ENCODE results near the gene RPL18.
A peak's percentile ranks its signal among the peaks of the same experiment; 100 is the strongest.
"Not testable (repeated sequence)": the region's sequence is repeated elsewhere in the genome, so short reads cannot be mapped to it uniquely, and the experiment has no call there.

RPL18 gene

DNA sequence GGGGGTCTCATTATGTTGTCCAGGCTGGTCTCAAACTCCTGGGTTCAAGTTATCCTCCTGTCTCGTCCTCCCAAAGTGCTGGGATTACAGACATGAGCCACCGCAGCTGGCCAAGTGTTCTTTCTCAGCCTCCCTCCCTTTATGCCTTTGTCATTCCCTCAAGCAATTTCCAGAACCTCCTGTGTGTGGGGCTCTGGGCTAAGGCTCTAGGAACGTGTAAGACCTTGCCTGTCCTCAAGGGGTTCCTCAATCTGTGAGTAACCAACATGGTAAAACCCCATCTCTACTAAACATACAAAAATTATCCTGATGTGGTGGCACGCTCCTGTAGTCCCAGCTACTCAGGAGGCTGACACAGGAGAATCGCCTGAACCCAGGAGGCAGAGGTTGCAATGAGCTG lies 28.0 kb downstream of the RPL18 start:
- FAIRE-seq (no peak), DNase-seq (ENCODE audit: insufficient read length) (no peak)
- TF ChIP-seq TAF1 (IDR thresholded peaks at IDR 0.05; ENCODE audit: borderline replicate concordance, low read depth, low read length) (no peak), POLR2A (IDR thresholded peaks at IDR 0.05; ENCODE audit: low read depth, low read length) (no peak), POLR2AphosphoS5 (IDR thresholded peaks at IDR 0.05; ENCODE audit: low read depth, low read length) (no peak)

DNA sequence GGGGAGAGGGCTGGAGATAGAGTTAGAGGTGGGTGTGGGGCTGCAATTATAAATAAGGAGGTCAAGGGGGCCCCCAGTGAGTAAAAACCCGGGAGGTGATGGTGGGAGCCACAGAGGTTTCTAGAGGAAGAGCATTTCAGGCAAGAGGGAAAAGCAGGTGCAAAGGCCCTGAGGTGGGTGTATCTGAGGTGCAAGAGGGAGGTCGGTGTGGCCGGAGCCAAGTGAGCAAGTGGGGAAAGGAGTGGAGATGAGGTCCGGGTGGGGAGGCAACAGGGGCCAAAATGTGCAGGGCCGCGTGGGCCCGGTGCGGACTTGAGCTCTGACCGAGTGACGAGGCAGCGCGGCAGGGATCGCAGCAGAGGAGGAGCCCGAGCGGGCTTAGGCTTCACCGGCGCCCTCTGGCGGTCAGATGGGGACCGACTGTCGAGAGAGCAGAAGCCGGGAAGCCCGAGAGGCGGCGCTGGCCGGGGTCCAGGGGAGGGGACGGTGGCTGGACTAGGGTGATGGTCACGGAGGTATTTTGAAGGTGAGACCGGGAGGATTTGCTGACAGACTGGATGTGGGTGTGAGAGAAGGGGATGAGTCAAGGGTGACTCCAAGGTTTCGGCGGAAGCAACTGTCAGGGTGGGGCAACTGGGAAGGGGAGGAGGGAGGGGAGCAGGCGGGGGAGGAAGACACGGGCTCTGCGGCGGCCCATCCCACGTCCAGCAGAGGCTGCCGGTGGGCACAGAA lies 30.1 kb downstream of the RPL18 start:
- FAIRE-seq (peak; percentile 82), DNase-seq (ENCODE audit: insufficient read length) (peak; percentile 93)
- TF ChIP-seq POLR2AphosphoS5 (IDR thresholded peaks at IDR 0.05; ENCODE audit: low read depth, low read length) (no peak), POLR2A (IDR thresholded peaks at IDR 0.05; ENCODE audit: low read depth, low read length) (no peak), TAF1 (IDR thresholded peaks at IDR 0.05; ENCODE audit: borderline replicate concordance, low read depth, low read length) (no peak)

DNA sequence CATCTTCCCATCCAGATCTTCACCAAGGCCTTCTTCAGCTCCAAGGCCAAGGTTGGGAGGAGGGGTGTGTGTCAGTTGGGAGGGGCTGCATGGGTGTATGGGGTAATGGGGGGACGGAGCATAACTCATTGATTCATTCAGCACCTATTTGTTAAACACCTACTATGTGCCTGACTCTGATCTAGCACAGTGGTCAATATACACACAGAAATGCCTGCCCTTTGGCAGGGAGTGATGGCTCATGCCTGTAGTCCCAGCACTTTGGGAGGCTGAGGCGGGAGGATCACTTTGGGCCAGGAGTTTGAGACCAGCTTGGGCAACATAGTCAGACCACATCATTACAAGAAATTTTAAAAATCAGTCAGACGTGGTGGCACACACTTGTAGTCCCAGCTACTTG lies 31.6 kb downstream of the RPL18 start:
- no peak for FAIRE-seq
- no peak for DNase-seq (ENCODE audit: insufficient read length)
- TF ChIP-seq POLR2AphosphoS5 (IDR thresholded peaks at IDR 0.05; ENCODE audit: low read depth, low read length), result no peak
- TF ChIP-seq TAF1 (IDR thresholded peaks at IDR 0.05; ENCODE audit: borderline replicate concordance, low read depth, low read length), result no peak
- no peak for TF ChIP-seq POLR2A (IDR thresholded peaks at IDR 0.05; ENCODE audit: low read depth, low read length)

DNA sequence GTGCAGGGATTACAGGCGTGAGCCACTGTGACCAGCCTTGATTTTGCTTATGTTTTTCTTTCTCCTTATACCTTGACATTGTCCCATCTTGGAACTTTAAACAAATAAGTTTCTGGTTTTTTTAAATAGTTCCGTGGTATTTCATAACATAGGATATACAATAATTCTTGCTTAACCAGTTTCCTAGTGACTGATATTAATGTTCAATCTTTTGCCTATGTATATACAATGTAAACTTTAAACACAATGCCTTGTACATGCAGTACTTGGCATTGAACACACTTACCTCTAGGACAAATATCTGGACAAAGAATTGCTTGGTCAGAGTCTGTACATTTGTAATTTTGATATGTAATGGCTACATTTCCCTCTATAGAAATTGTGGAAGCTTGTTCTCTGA lies 36.8 kb downstream of the RPL18 start:
- FAIRE-seq (no peak), DNase-seq (ENCODE audit: insufficient read length) (no peak)
- TF ChIP-seq POLR2AphosphoS5 (IDR thresholded peaks at IDR 0.05; ENCODE audit: low read depth, low read length) (no peak), POLR2A (IDR thresholded peaks at IDR 0.05; ENCODE audit: low read depth, low read length) (no peak), TAF1 (IDR thresholded peaks at IDR 0.05; ENCODE audit: borderline replicate concordance, low read depth, low read length) (no peak)

DNA sequence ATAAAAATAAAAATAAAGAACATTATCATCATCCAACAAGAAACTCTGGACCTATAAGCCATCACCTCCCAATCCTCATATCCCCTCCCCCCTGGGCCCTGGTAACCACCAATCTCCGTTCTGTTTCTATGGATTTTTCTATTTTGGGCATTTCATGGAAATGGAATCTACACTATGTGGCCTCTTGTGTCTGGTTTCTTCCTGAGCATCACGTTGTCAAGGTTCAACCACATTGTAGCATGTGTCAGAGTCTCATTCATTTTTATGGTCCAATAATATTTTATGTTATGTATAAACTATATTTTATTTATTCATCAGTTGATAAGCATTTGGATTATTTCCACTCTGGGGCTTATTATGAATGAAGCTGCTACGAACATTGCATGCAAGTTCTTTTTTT lies 40.1 kb downstream of the RPL18 start:
- DNase-seq (ENCODE audit: insufficient read length), result no peak
- TF ChIP-seq POLR2AphosphoS5 (IDR thresholded peaks at IDR 0.05; ENCODE audit: low read depth, low read length) (no peak), POLR2A (IDR thresholded peaks at IDR 0.05; ENCODE audit: low read depth, low read length) (no peak), TAF1 (IDR thresholded peaks at IDR 0.05; ENCODE audit: borderline replicate concordance, low read depth, low read length) (no peak)
- no peak for FAIRE-seq

DNA sequence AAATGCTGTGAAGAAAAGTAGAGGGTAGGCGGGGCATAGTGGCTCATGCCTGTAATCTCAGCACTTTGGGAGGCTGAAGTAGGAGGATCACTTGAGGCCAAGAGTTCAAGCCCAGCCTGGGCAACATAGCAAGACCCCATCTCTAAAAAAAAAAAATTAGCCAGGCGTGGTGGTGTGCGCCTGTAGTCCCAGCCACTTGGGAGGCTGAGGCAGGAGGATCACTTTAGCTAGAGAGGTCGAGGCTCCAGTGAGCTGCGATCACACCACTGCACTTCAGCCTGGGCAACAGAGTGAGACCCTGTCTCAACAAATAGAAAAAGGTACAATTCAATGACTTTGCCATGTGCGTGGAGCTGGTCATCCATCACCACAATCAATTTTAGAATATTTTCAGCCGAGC lies 41.1 kb downstream of the RPL18 start:
- not testable (repeated sequence) for DNase-seq (ENCODE audit: insufficient read length); FAIRE-seq

DNA sequence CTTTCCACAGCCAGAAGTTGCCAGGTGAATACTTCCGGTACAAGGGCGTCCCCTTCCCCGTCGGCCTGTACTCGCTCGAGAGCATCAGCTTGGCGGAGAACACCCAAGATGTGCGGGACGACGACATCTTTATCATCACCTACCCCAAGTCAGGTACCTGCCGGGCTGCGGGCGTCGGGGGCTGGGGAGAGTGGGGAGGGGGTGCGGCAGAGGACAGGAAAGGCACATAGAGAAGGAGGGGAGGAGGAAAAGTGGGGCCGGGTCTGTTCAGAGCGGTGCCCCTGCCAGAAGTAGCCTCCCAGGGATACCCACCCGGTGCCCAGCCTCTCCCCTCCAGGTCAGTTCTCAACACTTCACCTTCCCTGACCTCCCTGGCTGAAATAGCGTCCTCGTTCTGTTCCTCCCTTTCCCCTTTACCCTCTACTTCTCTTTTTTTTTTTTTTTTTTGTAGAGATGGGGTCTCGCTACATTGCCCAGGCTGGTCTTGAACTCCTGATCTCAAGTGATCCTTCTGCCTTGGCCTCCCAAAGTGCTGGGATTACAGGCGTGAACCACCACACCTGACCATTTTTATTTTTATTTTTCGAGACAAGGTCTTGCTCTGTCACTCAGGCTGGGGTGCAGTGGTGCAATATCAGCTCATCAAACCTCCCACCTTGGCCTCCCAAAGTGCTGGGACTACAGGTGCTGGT lies 42.9 kb downstream of the RPL18 start:
- no peak for TF ChIP-seq POLR2AphosphoS5 (IDR thresholded peaks at IDR 0.05; ENCODE audit: low read depth, low read length)
- no peak for TF ChIP-seq TAF1 (IDR thresholded peaks at IDR 0.05; ENCODE audit: borderline replicate concordance, low read depth, low read length)
- TF ChIP-seq POLR2A (IDR thresholded peaks at IDR 0.05; ENCODE audit: low read depth, low read length), result no peak
- no peak for DNase-seq (ENCODE audit: insufficient read length)
- no peak for FAIRE-seq

DNA sequence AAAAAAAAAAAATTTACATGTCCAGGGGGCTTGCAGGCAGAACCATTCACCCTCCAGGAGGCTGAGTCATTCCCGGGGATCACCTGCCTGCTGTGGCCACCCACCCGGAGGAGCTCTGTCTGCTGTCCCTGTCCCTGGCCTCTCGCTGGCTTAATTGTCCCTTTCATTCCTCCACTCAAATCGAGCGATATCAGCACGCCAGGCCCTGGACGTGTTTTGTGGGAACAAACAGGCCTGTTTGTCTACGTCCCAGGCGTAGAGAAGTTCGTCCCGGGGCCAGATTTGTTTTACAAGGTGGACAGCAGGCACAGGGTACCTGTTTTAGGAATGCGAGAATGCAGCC lies 45.8 kb downstream of the RPL18 start:
- FAIRE-seq (no peak), DNase-seq (ENCODE audit: insufficient read length) (no peak)
- no peak for TF ChIP-seq POLR2AphosphoS5 (IDR thresholded peaks at IDR 0.05; ENCODE audit: low read depth, low read length)
- no peak for TF ChIP-seq TAF1 (IDR thresholded peaks at IDR 0.05; ENCODE audit: borderline replicate concordance, low read depth, low read length)
- TF ChIP-seq POLR2A (IDR thresholded peaks at IDR 0.05; ENCODE audit: low read depth, low read length), result no peak

DNA sequence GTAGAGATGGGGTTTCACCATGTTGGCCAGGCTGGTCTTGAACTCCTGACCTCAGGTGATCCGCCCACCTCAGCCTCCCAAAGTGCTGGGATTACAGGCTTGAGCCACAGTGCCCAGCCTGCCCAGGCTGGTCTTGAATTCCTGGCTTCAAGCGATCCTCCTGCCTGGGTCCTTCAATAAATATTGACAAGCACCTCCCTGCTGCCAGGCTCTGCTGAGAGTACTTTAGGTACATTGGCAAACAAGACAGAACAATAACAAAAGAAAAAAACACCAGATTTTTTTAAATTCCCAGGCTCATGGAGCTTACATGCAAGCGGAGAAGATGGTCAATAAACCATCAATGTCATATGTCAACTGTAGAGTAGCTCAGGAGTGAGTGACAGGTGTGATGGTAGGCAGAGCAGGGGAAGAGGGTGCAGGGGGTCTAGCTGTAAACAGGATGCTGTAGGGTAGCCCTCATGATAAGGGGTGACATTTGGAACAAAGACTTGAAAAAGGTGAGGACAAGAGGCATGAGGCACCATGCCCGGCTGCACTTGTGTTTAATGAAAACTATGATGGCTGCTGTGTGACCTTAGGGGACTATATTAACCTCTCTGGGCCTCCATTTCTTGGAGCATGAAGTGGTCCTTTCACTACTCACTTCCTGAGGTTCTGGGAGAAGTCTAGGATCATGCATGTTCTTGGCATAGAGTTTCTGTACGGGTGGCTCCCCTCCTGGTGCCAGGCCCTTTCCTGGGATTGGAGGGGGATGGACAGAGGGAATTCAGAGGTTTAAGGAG lies 47.4 kb downstream of the RPL18 start:
- FAIRE-seq (no peak), DNase-seq (ENCODE audit: insufficient read length) (no peak)

DNA sequence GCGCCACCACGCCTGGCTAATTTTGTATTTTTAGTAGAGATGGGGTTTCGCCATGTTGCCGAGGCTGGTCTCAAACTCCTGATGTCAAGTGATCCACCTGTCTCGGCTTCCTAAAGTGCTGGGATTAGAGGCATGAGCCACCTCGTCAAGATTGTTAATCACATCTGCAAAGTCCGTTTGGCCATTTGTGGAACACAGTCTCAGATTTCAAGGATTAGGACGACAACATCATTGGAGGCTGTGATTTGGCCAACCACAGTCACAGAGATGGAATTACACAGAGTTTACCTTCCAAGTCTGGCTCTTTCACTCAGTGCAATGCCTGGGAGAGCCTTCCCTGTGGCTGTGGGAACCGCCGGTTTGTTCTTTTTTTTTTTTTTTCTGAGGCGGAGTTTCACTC lies 49.2 kb downstream of the RPL18 start:
- no peak for TF ChIP-seq POLR2A (IDR thresholded peaks at IDR 0.05; ENCODE audit: low read depth, low read length)
- TF ChIP-seq POLR2AphosphoS5 (IDR thresholded peaks at IDR 0.05; ENCODE audit: low read depth, low read length), result no peak
- TF ChIP-seq TAF1 (IDR thresholded peaks at IDR 0.05; ENCODE audit: borderline replicate concordance, low read depth, low read length), result no peak
- no peak for FAIRE-seq
- no peak for DNase-seq (ENCODE audit: insufficient read length)

More for the DNA sequence above, 47.4 kb downstream of the RPL18 start:
- no peak for TF ChIP-seq POLR2AphosphoS5 (IDR thresholded peaks at IDR 0.05; ENCODE audit: low read depth, low read length)

DNA sequence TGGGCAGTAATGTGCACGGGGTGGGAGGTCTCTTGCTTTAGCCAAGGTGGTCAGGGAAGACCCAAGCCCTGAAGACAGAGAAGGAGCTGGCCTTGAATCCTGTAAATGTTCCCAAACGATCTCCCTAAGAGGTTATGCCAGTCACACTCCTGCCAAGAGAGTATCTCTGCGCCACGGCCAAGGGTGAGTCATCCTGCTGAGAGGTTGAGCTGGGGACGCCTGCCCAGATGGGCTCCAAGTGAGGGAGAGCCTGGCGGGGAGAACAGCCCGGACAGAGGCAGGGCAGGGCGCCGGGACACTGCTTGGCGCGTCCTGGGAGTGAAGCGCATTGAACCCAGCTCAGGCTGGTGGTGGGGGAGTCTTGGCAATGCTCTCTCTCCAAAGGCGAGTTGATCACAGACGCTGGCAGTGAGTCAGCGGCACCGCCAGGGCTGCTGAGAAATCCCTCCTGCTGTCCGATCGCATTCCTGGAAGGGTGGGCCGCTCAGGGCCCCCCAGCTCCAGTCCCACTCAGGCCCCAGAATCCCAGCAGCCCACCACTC lies 50.6 kb downstream of the RPL18 start:
- FAIRE-seq (no peak), DNase-seq (ENCODE audit: insufficient read length) (no peak)
- TF ChIP-seq TAF1 (IDR thresholded peaks at IDR 0.05; ENCODE audit: borderline replicate concordance, low read depth, low read length) (no peak), POLR2AphosphoS5 (IDR thresholded peaks at IDR 0.05; ENCODE audit: low read depth, low read length) (no peak), POLR2A (IDR thresholded peaks at IDR 0.05; ENCODE audit: low read depth, low read length) (no peak)
